ENCODE results near the gene WNT7A.

Gene WNT7A

GRCh38 chr3:13796701-13797460 is 83.0 kb downstream of the WNT7A start:
- no peak for DNase-seq

DNA sequence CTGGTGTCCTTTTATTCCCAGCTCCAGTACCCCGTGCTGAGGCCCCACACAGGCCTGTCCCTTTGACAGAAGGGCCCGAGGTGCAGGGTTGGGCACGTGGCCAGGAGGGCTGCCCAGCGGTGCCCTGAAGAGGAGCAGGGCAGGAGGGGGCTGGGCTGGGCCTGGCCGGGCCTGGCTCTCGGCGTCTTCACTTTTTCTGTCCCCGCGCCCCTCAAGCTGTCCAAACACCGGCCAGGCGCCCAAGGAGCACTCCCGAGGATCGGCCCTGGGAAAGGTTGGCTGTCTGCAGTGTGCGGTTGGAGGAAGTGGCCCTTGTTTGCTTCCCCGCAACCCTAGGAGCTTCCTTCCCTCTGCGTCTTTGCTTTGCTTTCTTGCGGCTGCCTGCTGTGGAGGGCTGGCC is 84.1 kb downstream of the WNT7A start:
- no peak for DNase-seq

GRCh38 chr3:13794322-13794721 is 85.5 kb downstream of the WNT7A start:
- no peak for DNase-seq

DNA sequence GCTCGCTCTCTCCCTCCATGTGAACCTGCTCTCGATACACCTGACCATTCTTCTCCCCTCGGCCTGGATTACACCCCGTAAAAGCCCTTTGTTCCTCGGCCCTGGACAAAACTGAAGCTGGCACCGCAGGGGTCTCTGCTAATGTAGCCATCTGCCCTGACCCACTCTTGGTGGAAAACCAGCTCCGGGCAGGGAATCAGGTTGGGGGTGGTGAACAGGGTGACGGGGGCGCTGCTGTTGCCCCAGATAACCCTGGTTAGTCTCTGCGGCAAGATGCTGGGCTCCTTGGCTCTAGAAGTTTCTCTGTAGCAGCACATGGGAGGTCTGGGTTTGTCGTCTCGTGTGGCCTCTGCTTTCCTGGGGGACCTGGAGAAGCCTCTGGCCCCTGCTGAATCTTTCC is 86.4 kb downstream of the WNT7A start:
- DNase-seq, result no peak

- peak in 26 of 56 donors; percentile 9 to 70 (median 32) for DNase-seq
Measured at GRCh38 chr3:13792512-13793371, 87.1 kb downstream of the WNT7A start.

GRCh38 chr3:13792051-13792490 is 87.8 kb downstream of the WNT7A start:
- no peak for DNase-seq

GRCh38 chr3:13791198-13792050 is 88.4 kb downstream of the WNT7A start:
- no peak for DNase-seq

- peak in 2 of 56 donors; percentile 23 for DNase-seq
Measured at GRCh38 chr3:13790376-13791197, 89.3 kb downstream of the WNT7A start.

DNA sequence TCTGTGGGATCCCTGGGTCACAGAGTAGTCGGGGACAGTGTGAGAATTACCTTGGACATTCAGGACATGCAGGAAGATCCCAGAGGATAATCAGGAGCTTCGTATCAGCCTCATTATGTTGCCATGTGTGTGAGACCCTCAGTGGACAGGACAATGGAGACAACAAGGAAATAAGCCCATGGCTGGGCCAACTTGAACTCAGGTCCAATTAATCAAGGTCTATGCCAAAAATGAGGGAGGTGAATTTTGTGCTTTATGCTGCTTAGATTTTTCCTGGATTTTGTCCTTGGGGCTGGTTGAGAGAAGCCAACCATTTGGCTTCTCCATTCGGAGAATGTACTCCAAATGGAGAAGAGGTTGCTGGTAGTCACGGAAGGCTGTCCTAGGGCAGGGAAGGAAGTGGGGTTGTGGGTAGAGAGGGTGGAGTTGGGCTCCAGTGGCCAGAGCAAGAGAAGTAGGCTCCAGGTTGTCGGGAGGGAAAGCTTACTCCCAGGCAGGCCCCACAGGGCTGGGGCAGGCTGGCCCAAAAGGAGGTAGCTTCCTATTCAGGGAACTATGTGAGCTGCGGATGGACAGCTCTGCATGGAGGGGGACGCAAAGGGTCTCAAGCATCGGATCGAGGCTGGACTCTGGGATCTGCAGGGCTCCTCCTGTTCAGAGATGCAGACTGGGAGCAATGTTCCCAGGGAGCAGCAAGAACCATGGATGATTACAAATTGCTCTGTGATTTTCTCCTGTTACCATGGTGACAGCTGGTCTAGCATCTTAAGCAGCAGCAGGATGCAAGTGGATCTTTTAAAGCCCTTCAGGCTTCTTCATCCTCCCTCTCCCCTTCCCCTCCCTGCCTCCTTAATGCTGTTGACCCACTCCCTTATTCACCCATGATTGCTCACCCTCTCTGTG is 91.1 kb downstream of the WNT7A start:
- DNase-seq, result peak in 13 of 56 donors; percentile 8 to 49 (median 23)

DNA sequence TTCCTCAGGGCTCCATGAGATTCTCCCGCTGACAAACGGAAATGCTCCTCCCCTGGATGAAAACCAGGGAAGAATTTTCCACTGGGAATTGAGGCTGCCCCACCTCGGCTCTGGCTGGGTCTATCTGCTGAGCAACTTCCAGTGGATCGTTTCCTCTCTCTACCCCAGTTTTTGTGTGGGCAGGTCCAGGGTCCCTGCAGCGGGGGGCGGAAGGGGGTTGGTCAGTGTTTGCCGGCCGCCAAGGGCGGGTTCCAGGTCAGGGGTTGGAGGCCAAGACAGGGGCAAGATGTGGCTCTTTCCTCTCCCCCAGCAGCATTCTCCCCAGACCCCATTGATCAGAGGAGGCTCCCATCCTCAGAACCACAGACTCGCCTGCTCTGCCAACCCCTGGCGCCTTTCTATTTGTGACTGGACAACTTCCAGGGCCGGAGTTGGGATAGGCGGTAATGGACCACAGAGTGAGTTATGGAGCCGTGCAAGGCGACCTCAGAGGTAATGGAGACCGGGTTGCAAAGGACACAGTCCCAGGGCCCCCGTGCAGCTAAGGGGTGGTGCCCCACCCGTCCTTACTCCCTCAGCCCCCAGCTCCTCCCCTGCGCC is 92.2 kb downstream of the WNT7A start:
- peak in 3 of 56 donors; percentile 8 to 32 (median 19) for DNase-seq

GRCh38 chr3:13786811-13787210 is 93.1 kb downstream of the WNT7A start:
- DNase-seq, result no peak

DNA sequence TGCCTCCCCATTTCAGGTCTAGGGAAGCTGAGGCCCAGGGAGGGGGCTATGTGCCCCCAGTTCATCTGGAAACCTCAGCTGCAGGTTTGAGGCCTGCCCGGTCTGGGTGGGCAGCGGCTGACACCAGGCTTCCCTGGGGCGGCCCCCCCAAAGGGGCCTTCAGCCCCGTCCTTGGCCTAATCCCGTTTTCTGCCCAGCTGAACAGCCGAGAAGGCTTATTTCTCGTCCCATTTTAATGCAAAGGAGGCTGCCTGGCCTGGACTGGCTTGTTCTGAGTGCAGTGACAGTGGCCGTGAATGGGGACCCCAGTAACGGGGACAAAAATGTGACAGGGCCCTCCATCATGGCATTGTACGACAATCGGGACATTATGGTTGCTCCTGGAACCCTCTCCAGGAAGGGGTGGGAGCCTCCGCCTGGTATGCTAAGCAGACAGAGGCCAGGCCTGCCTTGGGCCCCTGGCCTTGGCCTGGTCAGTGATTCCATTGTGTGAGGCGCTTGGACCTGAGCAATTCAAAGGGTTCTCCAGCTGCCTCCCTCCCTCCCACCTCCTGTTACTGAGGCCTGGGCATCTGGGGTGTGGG is 93.9 kb downstream of the WNT7A start:
- peak in 23 of 56 donors; percentile 5 to 68 (median 29) for DNase-seq

- DNase-seq, result no peak
Measured at GRCh38 chr3:13785351-13785750, 94.5 kb downstream of the WNT7A start.

DNA sequence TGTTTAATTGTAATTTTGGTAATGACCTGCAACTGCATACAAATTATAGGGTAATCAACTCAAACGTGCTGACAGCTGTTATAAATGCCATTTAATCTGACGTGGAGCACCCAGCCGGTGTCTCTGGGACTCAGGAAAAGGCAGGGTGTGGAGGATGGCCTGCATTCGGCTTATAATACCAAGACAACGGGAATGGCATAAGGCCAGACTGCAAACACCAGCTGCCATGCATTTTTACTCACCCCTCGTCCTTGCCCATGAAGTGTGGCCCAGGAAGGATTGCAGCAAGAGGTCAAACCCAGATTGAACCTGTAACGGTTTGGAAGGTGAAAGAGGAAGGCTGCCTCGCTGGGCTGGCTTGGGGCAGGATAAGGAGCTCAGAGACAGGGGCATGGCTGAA is 96.4 kb downstream of the WNT7A start:
- DNase-seq, result no peak

- DNase-seq, result peak in 3 of 56 donors; percentile 13 to 28 (median 16)
Measured at GRCh38 chr3:13782501-13782900, 97.4 kb downstream of the WNT7A start.

DNA sequence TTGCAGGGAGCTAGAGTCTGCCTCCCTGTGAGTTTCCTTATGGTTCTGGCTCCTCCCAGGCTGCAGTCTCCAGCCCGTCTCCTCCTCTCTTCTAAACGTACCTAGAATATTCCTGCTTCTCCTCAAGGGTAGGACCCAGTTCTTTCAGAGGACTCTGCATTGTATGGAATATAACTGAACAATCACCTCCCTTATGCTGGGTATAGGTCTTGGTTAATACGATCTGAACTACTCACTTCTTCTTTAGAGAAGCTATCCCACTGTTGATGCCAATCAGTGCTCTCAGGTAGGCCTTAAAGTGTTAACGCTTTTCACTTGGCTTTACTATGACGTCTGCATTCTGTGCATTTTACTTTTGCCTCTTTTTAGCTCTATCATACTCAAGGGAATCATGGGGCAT is 98.5 kb downstream of the WNT7A start:
- DNase-seq, result no peak

DNA sequence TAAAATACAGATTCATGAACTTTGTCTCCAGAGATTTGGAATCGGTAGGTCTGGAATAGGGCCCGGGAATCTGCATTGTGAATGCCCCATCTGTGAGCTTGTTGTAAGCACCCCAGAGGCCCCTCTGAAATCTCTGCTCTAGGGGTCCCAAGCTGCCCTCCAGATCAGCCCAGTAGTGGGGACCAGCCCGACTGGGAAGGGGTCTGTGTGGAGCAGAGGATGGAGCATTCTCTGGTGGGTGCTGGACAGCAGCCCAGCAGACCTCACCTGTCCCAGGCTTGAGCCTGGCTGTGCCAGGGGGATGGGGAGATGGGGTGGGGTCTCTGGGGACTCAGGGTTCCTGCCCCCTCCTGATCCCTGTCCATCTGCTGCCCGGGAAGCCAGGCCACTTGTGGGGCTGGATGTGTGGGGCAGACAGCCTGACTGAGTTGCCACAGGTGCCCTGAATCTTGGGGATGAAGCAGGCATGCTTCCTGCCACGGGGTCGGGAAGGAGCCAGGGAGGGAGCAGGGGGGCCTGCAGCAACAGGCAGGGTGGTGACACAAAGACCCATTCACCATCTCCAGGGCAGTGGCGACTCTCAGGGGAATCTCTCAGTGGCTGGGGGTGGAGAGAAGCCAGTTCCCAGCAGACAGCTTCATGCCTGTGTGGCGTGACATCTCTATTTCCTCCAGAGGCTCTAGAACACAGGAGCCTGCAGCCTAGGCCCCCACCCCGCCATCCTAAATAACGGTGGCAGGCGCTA is 99.3 kb downstream of the WNT7A start:
- DNase-seq, result peak in 2 of 56 donors; percentile 21 to 31
